Liver (tissue), 9 donors: ENCODE data around the gene BTLA. TPM values are rescaled to one million over a fixed set of nuclear protein-coding genes. Genes with fewer than 3 reads are reported as not detected.

Experiments
- DNase-seq: peaks from one replicate; pipeline ENCODE4 v3.0.0-alpha.2; 2017; ENCODE audit warnings: low spot score
- H3K27ac ChIP-seq, 2 donors: one replicate each; pipeline ENCODE4 v1.7.0; 2013; ENCODE audit warnings: inconsistent platforms in 2 of 2, low read length in 2 of 2, control low read depth in 1 of 2, low read depth in 1 of 2, mild to moderate bottlenecking in 1 of 2
- H3K27me3 ChIP-seq, 4 donors: one replicate each; pipeline versions ENCODE4 v1.6.1 to v1.7.0; 2013; ENCODE audit warnings: low read length in 3 of 4, inconsistent platforms in 1 of 4, mild to moderate bottlenecking in 1 of 4, moderate library complexity in 1 of 4; ENCODE audit not compliant: control insufficient read depth in 4 of 4, insufficient read depth in 4 of 4
- H3K36me3 ChIP-seq, 4 donors: one replicate each; pipeline versions ENCODE4 v1.6.1 to v1.7.0; 2013; ENCODE audit warnings: low read length in 3 of 4, mild to moderate bottlenecking in 3 of 4, low read depth in 1 of 4, moderate library complexity in 1 of 4; ENCODE audit not compliant: control insufficient read depth in 4 of 4, insufficient read depth in 3 of 4
- H3K4me1 ChIP-seq, 4 donors: one replicate each; pipeline versions ENCODE4 v1.6.1 to v1.7.0; 2013; ENCODE audit warnings: low read length in 3 of 4, mild to moderate bottlenecking in 3 of 4, moderate library complexity in 1 of 4; ENCODE audit not compliant: control insufficient read depth in 4 of 4, insufficient read depth in 4 of 4
- H3K4me3 ChIP-seq, 3 donors: one replicate each; pipeline versions ENCODE4 v1.6.1 to v1.7.0; 2013; ENCODE audit warnings: low read length in 3 of 3, control low read depth in 1 of 3, low read depth in 1 of 3, mild to moderate bottlenecking in 1 of 3
- H3K9ac ChIP-seq, 2 donors: one replicate each; pipeline ENCODE4 v1.7.0; 2013; ENCODE audit warnings: low read length in 2 of 2, mild to moderate bottlenecking in 2 of 2, moderate library complexity in 2 of 2, control low read depth in 1 of 2, low read depth in 1 of 2
- H3K9me3 ChIP-seq, 4 donors: one replicate each; pipeline versions ENCODE4 v1.6.1 to v1.7.0; 2013; ENCODE audit warnings: low read length in 3 of 4; ENCODE audit not compliant: control insufficient read depth in 4 of 4
- ATF3 ChIP-seq: IDR thresholded peaks from 2 replicates; pipeline ENCODE4 v1.6.1; 2016; ENCODE audit warnings: antibody characterized with exemption
- EGR1 ChIP-seq, 2 donors: IDR thresholded peaks; 2 replicates each; pipeline ENCODE4 v1.6.1; 2016 to 2018; ENCODE audit warnings: antibody characterized with exemption in 2 of 2, low read depth in 2 of 2
- FOXA2 ChIP-seq: IDR thresholded peaks from 2 replicates; pipeline ENCODE4 v1.6.1; 2016; ENCODE audit warnings: antibody characterized with exemption
- GABPA ChIP-seq, 2 donors: IDR thresholded peaks in 1 of 2; conservative IDR thresholded peaks in 1 of 2; 2 replicates each; pipeline ENCODE4 v1.6.1; 2016; ENCODE audit warnings: antibody characterized with exemption in 2 of 2, mild to moderate bottlenecking in 1 of 2, moderate library complexity in 1 of 2
- HNF4A ChIP-seq, 2 donors: conservative IDR thresholded peaks; 2 replicates each; pipeline ENCODE4 v1.6.1; 2016; ENCODE audit warnings: antibody characterized with exemption in 2 of 2, mild to moderate bottlenecking in 2 of 2
- HNF4G ChIP-seq: IDR thresholded peaks from 2 replicates; pipeline ENCODE4 v1.6.1; 2016; ENCODE audit warnings: antibody characterized with exemption
- JUND ChIP-seq, 2 donors: IDR thresholded peaks; 2 replicates each; pipeline ENCODE4 v1.6.1; 2016; ENCODE audit warnings: antibody characterized with exemption in 2 of 2
- RAD21 ChIP-seq, 2 donors: IDR thresholded peaks; 2 replicates each; pipeline ENCODE4 v1.6.1; 2016; ENCODE audit warnings: antibody characterized with exemption in 2 of 2, mild to moderate bottlenecking in 2 of 2
- RXRA ChIP-seq, 2 donors: IDR thresholded peaks; 2 replicates each; pipeline ENCODE4 v1.6.1; 2017 to 2018; ENCODE audit warnings: antibody characterized with exemption in 2 of 2, mild to moderate bottlenecking in 1 of 2
- SP1 ChIP-seq: IDR thresholded peaks from 2 replicates; pipeline ENCODE4 v1.6.1; 2018; ENCODE audit warnings: antibody characterized with exemption, mild to moderate bottlenecking
- TAF1 ChIP-seq: conservative IDR thresholded peaks from 2 replicates; pipeline ENCODE4 v1.6.1; 2016; ENCODE audit warnings: antibody characterized with exemption, mild to moderate bottlenecking
- ZBTB33 ChIP-seq: IDR thresholded peaks from 2 replicates; pipeline ENCODE4 v1.6.1; 2016; ENCODE audit warnings: antibody characterized with exemption
- WGBS: extraction: QIAGEN DNeasy Blood & Tissue Kit; methylation state at CpG from one replicate; pipeline ENCODE4 v1.1.7; 2013; 5-methylcytosine and 5-hydroxymethylcytosine counted together
- polyA plus RNA-seq, 2 donors: library from polyadenylated mRNA; stranded (reverse) in 1 of 2; unstranded in 1 of 2; fragments of 200-250 nt in 1 of 2; fragments of >200 nt in 1 of 2; fragmentation: Nextera tagmentation in 1 of 2; extraction: Ambion mirVana in 1 of 2; gene quantifications; one replicate each; pipeline versions ENCODE4 v1.2.1 to v1.2.3, GENCODE V29; 2013 to 2015
- total RNA-seq, 2 donors: library from RNA; depleted of rRNA; stranded (reverse); fragments of >200 nt; gene quantifications; one replicate each; pipeline ENCODE4 v1.2.3, GENCODE V29; 2014
- TF ChIP-seq, protein P1 (sequence below): fragments of 150-350 bp; IDR thresholded peaks from 2 replicates; pipeline ENCODE4 v1.5.1; 2017; ENCODE audit warnings: improper control_type of control experiment, low read depth, low read length; ENCODE audit not compliant: missing input control
- TF ChIP-seq, protein P2 (sequence below): IDR thresholded peaks from 2 replicates; pipeline ENCODE4 v1.6.1; 2016; ENCODE audit warnings: antibody characterized with exemption
- donor health status: healthy.
- donor health status: healthy.
- donor health status: healthy.
- donor health status: healthy.
- donor health status: healthy.

BTLA gene
- total and polyA plus RNA-seq, 4 donors: 0.08 to 0.43 (median 0.27) TPM

- Histone ChIP-seq H3K36me3 (no peaks in the 10 kb centered on the region), H3K4me1 (no peaks in the 10 kb centered on the region), H3K9ac (no peak overlapping the region), H3K27ac (no peak overlapping the region), H3K9me3 (no peaks in the 10 kb centered on the region), H3K27me3 (no peaks in the 10 kb centered on the region), H3K4me3 (no peak overlapping the region)
- TF ChIP-seq RAD21 (IDR thresholded peaks at IDR 0.05) (peak; percentile 65 to 75), SP1 (no peak)
- TF ChIP-seq, protein P1, sequence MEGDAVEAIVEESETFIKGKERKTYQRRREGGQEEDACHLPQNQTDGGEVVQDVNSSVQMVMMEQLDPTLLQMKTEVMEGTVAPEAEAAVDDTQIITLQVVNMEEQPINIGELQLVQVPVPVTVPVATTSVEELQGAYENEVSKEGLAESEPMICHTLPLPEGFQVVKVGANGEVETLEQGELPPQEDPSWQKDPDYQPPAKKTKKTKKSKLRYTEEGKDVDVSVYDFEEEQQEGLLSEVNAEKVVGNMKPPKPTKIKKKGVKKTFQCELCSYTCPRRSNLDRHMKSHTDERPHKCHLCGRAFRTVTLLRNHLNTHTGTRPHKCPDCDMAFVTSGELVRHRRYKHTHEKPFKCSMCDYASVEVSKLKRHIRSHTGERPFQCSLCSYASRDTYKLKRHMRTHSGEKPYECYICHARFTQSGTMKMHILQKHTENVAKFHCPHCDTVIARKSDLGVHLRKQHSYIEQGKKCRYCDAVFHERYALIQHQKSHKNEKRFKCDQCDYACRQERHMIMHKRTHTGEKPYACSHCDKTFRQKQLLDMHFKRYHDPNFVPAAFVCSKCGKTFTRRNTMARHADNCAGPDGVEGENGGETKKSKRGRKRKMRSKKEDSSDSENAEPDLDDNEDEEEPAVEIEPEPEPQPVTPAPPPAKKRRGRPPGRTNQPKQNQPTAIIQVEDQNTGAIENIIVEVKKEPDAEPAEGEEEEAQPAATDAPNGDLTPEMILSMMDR: peak; percentile 37
- 88% methylated on average over 6 of the region's 6 CpGs for WGBS
- DNase-seq: no peak
These were observed 61.9 kb downstream of the BTLA start for GRCh38 chr3:112437146-112438022.

DNA sequence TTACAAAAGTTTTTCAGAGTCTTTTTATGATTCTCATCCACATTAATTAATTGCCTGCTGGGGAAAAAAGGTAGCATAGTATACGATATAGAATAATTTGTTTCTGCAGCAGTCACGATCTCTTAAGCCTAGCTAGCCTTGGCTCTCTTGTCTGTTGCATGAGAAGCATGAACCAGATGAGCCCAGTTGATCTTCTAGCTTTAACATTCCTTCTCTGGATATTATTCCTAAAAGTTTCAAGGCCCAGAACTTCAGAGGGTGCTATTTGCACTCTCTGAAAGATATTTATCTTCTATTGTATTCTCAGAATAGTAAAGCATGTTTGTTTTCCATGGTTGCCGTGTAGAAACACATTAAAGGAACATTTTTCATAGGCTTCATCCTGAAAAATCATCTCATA, 69.3 kb downstream of the BTLA start:
- peaks cover 0 to 2% (median 0%) of the 10 kb centered on the region in 4 donors for H3K36me3 ChIP-seq
- 86% methylated on average over 3 of the region's 3 CpGs for WGBS
- no peaks in the 10 kb centered on the region for H3K27me3 ChIP-seq
- TF ChIP-seq, protein P1: no peak
- no peak for TF ChIP-seq HNF4G
- no peaks in the 10 kb centered on the region for H3K9me3 ChIP-seq
- no peak overlapping the region for H3K9ac ChIP-seq
- no peak overlapping the region for H3K4me3 ChIP-seq
- no peaks in the 10 kb centered on the region for H3K4me1 ChIP-seq
- H3K27ac ChIP-seq: no peak overlapping the region
- DNase-seq: no peak

DNA sequence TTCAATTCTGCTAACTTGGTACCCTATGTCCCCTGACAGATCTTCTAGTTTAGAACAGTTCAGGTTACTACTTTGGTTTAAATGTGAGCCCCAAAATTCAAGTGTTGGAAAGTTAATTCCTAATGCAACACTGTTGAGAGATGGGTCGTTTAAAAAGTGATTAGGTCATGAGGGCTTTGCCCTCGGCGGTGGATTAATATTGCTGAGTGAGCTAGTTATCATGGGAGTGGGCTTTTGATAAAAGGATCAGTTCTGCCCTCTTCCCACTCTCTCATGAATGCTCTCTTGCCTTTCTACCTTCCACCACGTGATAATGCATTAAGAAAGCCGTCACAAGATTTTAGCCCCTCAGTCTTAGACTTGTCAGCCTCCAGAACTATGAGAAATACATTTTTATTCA, 72.1 kb downstream of the BTLA start:
- Histone ChIP-seq H3K27ac (no peak overlapping the region), H3K4me3 (no peak overlapping the region), H3K4me1 (no peaks in the 10 kb centered on the region), H3K9ac (no peak overlapping the region), H3K36me3 (peaks cover 0 to 2% (median 0%) of the 10 kb centered on the region in 4 donors), H3K27me3 (no peaks in the 10 kb centered on the region), H3K9me3 (no peaks in the 10 kb centered on the region)
- DNase-seq: no peak
- 85% methylated on average over 5 of the region's 5 CpGs for WGBS
- TF ChIP-seq, protein P2, sequence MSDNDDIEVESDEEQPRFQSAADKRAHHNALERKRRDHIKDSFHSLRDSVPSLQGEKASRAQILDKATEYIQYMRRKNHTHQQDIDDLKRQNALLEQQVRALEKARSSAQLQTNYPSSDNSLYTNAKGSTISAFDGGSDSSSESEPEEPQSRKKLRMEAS: no peak
- TF ChIP-seq HNF4G (no peak), TAF1 (no peak), FOXA2 (no peak), GABPA (IDR thresholded peaks at IDR 0.05 in 1 of 2, conservative IDR thresholded peaks at IDR 0.05 in 1 of 2) (no peak), JUND (IDR thresholded peaks at IDR 0.05) (no peak), RXRA (IDR thresholded peaks at IDR 0.05) (no peak), RAD21 (IDR thresholded peaks at IDR 0.05) (no peak), ATF3 (no peak), HNF4A (conservative IDR thresholded peaks at IDR 0.05) (no peak), EGR1 (IDR thresholded peaks at IDR 0.05; ENCODE audit: low read depth in 2 of 2) (no peak), ZBTB33 (no peak)
- TF ChIP-seq, protein P1: no peak
